MM.1S (cell line): ENCODE data around the gene PWWP2B.

Experiments used
- CTCF ChIP-seq: fragments of 300-600 bp; sonication (generic); IDR thresholded peaks from 2 replicates; pipeline ENCODE4 v1.5.1; 2016; ENCODE audit warnings: antibody characterized with exemption, low read length, mixed read lengths
- EZH2 ChIP-seq: fragments of 300-600 bp; sonication (generic); optimal IDR thresholded peaks from 2 replicates; pipeline ENCODE3; 2017; ENCODE audit warnings: low read depth, mild to moderate bottlenecking, antibody characterized with exemption, low read length, mixed read lengths

GRCh38 chr10:132375116-132375794 lies 21.7 kb upstream of the PWWP2B start:
- TF ChIP-seq EZH2, result no peak
- TF ChIP-seq CTCF, result no peak
